ENCODE results near the gene UBD. TPM values are rescaled to one million over a fixed set of nuclear protein-coding genes. Genes with fewer than 3 reads are reported as not detected.

The UBD gene
- total RNA-seq, 4 donors from 2014 or later = 0.41 TPM; not detected in 3

DNA sequence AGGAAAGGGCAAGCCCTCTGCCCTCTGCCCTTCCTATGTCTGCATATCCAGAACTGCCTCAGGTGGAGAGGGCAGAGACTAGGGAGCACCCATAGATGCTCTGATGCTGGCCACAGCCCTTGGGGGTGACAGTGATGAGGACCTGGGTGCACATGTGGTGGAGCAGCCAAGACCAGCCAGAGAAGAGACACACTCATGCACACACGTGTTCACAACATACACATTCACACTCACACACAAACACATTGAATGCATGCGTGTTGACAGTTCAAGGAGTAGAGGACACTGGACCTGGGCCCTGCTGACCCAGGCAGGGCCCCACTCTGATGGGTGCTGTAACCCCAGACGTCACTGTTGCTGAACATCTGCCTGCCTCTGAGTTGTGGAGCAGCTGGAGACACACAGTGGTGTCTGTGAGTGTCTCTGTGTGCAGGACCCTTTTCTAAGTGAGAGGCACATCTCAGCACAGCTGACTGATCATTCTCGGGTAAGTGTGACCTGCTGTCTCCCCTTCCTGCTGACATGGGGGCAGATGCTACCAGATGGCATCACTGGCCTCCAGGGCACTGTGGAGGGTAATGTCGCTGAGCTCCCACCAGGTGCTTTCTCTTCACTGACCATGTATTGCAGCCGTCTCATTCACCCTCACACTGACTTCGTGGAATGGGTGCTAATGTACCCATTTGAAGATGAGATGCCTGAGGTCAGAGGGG, 41.6 kb downstream of the UBD start:
- TF ChIP-seq, protein P1, sequence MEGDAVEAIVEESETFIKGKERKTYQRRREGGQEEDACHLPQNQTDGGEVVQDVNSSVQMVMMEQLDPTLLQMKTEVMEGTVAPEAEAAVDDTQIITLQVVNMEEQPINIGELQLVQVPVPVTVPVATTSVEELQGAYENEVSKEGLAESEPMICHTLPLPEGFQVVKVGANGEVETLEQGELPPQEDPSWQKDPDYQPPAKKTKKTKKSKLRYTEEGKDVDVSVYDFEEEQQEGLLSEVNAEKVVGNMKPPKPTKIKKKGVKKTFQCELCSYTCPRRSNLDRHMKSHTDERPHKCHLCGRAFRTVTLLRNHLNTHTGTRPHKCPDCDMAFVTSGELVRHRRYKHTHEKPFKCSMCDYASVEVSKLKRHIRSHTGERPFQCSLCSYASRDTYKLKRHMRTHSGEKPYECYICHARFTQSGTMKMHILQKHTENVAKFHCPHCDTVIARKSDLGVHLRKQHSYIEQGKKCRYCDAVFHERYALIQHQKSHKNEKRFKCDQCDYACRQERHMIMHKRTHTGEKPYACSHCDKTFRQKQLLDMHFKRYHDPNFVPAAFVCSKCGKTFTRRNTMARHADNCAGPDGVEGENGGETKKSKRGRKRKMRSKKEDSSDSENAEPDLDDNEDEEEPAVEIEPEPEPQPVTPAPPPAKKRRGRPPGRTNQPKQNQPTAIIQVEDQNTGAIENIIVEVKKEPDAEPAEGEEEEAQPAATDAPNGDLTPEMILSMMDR (IDR thresholded peaks at IDR 0.05) = no peak
- no peak for DNase-seq
- Histone ChIP-seq H3K36me3 (no peaks in the 10 kb centered on the region), H3K4me1 (no peaks in the 10 kb centered on the region), H3K27me3 (no peaks in the 10 kb centered on the region), H3K9me3 (no peaks in the 10 kb centered on the region), H3K27ac (no peak overlapping the region), H3K4me3 (no peak overlapping the region)
- intact Hi-C loops (cut with DNase I; ENCODE audit: low total_unique reads) = no loop called here

DNA sequence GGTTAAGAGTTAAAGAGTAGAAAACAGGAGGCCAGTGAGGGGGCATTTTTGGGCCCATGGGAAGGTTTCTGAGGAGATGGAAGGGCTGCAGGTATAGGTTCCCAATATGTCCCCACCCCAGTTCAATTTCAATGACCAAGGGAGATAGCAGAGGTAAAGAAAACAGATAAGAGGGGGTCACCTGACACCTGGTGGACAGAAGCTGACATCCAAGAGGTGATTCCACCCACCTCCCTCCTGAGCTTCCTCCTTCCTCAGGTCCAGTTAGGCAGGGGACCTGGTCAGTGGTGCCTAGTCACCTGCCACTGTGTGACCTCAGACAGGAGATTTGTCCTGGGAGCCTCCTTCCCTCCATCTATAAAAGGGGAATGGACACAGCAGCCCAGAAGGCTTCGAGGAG, 42.3 kb downstream of the UBD start:
- intact Hi-C loops (cut with DNase I; ENCODE audit: low total_unique reads) = no loop called here
- Histone ChIP-seq H3K4me1 (no peaks in the 10 kb centered on the region), H3K27ac (no peak overlapping the region), H3K36me3 (no peaks in the 10 kb centered on the region), H3K4me3 (no peak overlapping the region), H3K27me3 (no peaks in the 10 kb centered on the region), H3K9me3 (no peaks in the 10 kb centered on the region)
- no peak for DNase-seq
- TF ChIP-seq POLR2A (IDR thresholded peaks at IDR 0.05) = no peak
- TF ChIP-seq, protein P1 (IDR thresholded peaks at IDR 0.05) = no peak

DNA sequence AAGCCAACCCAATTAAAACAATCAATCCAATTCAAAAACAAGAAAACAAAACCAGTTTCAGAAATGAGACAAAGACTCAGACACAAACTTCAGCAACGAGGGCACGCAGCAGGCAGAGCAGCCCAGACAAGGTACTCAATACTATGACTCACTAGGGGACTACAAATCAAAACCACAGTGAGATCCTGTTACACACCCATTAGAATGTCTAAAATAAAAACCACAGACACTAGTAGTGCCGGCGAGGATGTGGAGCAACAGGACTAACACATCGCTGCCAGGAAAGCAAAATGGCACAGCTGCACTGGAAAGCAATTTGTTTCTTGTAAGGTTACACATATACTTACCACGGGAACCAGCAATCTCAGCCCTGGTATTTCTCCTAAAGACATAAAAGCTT, 43.4 kb downstream of the UBD start:
- H3K36me3 ChIP-seq = no peaks in the 10 kb centered on the region

DNA sequence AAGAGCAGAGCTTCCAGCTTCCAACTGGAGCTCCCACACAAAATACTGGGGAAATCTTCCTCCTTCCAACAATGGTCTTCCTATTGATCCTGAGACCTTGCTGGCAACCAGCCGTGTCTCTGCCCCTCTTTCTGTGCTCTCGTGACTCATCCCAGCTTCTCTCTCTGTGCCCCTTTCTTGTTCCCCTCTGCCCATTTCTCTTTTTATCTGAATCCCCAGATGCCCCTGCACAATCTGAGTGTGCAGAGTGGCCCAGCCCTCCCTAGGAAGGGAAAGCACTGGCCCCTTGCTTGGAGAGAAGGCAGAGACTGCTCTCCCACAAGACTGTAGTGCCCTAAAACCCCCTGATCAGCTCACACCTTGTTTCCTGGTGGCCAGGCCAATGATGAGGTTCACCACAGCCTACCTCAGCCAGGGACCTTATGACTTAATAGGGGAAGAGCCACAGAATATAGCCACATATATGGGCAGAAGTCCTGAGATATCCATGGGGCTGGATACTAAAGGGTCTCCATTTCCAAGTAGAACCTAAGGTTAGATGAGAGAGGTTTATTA, 48.7 kb downstream of the UBD start:
- intact Hi-C loops (cut with DNase I; ENCODE audit: low total_unique reads) = no loop called here
- TF ChIP-seq, protein P1 (IDR thresholded peaks at IDR 0.05) = no peak
- no peak for TF ChIP-seq POLR2A (IDR thresholded peaks at IDR 0.05)
- no peaks in the 10 kb centered on the region for H3K9me3 ChIP-seq
- DNase-seq = no peak
- no peaks in the 10 kb centered on the region for H3K4me1 ChIP-seq
- H3K36me3 ChIP-seq = no peaks in the 10 kb centered on the region
- no peaks in the 10 kb centered on the region for H3K27me3 ChIP-seq
- no peak overlapping the region for H3K4me3 ChIP-seq
- no peak overlapping the region for H3K27ac ChIP-seq

More for the DNA sequence above, 43.4 kb downstream of the UBD start:
- Histone ChIP-seq H3K9me3 (no peaks in the 10 kb centered on the region), H3K27me3 (no peaks in the 10 kb centered on the region), H3K4me3 (no peak overlapping the region), H3K27ac (no peak overlapping the region), H3K4me1 (no peaks in the 10 kb centered on the region)
- TF ChIP-seq, protein P1 (IDR thresholded peaks at IDR 0.05) = no peak
- TF ChIP-seq POLR2A (IDR thresholded peaks at IDR 0.05) = no peak
- intact Hi-C loops (cut with DNase I; ENCODE audit: low total_unique reads) = no loop called here
- no peak for DNase-seq

DNA sequence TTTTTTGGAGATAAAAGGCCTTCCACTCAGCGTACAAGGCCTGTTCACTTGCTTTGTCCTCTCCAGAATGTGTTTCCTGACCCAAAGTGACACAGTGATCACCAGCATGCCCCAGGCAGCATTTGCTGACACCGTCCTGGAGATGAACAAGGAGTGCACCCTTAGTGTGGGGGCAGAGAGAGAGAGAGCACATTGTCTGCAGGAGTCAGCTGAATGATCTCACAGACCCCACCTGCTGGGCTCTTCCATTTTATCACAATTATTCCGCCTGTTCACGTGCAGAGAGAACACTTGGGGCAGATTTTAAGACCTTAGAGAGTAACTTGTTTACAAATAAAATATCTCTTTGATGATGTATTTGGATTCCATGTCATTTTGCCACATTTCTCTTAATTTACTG, 49.3 kb downstream of the UBD start:
- DNase-seq = no peak
- H3K27me3 ChIP-seq = no peaks in the 10 kb centered on the region
- no peaks in the 10 kb centered on the region for H3K36me3 ChIP-seq
- H3K9me3 ChIP-seq = no peaks in the 10 kb centered on the region
- TF ChIP-seq, protein P1 (IDR thresholded peaks at IDR 0.05) = no peak
- no peak for TF ChIP-seq POLR2A (IDR thresholded peaks at IDR 0.05)
- H3K27ac ChIP-seq = no peak overlapping the region
- no peaks in the 10 kb centered on the region for H3K4me1 ChIP-seq
- intact Hi-C loops (cut with DNase I; ENCODE audit: low total_unique reads) = no loop called here
- H3K4me3 ChIP-seq = no peak overlapping the region

All from uterus (tissue), 4 donors.